Mesendoderm (in vitro differentiated cells): ENCODE results near the gene OPCML.

Experiments
- DNase-seq: peaks from one replicate; pipeline ENCODE4 v3.0.0; 2013
- H2AK5ac ChIP-seq: 2 replicates; pipeline ENCODE4 v1.6.1; 2013; ENCODE audit warnings: low read length, inconsistent platforms
- H2BK120ac ChIP-seq: 2 replicates; pipeline ENCODE4 v1.6.1; 2013; ENCODE audit warnings: low read depth, mild to moderate bottlenecking, low read length, moderate library complexity, mixed read lengths
- H2BK15ac ChIP-seq: replicated peaks from 2 replicates; pipeline ENCODE4 v1.6.1; 2013; ENCODE audit warnings: low read depth, mild to moderate bottlenecking, moderate library complexity
- H2BK5ac ChIP-seq: 2 replicates; pipeline ENCODE4 v1.6.1; 2013; ENCODE audit warnings: low read length, inconsistent platforms
- H3K18ac ChIP-seq: 2 replicates; pipeline ENCODE4 v1.6.1; 2013; ENCODE audit warnings: mild to moderate bottlenecking, low read length, mixed read lengths
- H3K23ac ChIP-seq: one replicate; pipeline ENCODE4 v1.6.1; 2013; ENCODE audit warnings: low read length
- H3K27ac ChIP-seq: 2 replicates; pipeline ENCODE4 v1.5.1; 2013; ENCODE audit warnings: low read depth, mild to moderate bottlenecking, inconsistent platforms, low read length, moderate library complexity
- H3K27me3 ChIP-seq: 2 replicates; pipeline ENCODE4 v1.6.1; 2013; ENCODE audit warnings: low read length, control low read depth, mild to moderate bottlenecking, inconsistent platforms; ENCODE audit not compliant: insufficient read depth, poor library complexity
- H3K36me3 ChIP-seq: 2 replicates; pipeline ENCODE4 v1.6.1; 2013; ENCODE audit warnings: low read length, inconsistent platforms; ENCODE audit not compliant: control insufficient read depth, insufficient read depth
- H3K4ac ChIP-seq: one replicate; pipeline ENCODE4 v1.6.1; 2013; ENCODE audit warnings: low read depth, mild to moderate bottlenecking, low read length, moderate library complexity
- H3K4me1 ChIP-seq: 2 replicates; pipeline ENCODE4 v1.6.1; 2013; ENCODE audit warnings: low read depth, low read length, inconsistent platforms; ENCODE audit not compliant: control insufficient read depth
- H3K4me2 ChIP-seq: 2 replicates; pipeline ENCODE4 v1.6.1; 2013; ENCODE audit warnings: low read length
- H3K4me3 ChIP-seq: 2 replicates; pipeline ENCODE4 v1.5.1; 2013; ENCODE audit warnings: mild to moderate bottlenecking, low read length
- H3K56ac ChIP-seq: one replicate; pipeline ENCODE4 v1.6.1; 2013; ENCODE audit warnings: low read length
- H3K79me1 ChIP-seq: 2 replicates; pipeline ENCODE4 v1.6.1; 2013; ENCODE audit warnings: low read length, inconsistent platforms
- H3K79me2 ChIP-seq: 2 replicates; pipeline ENCODE4 v1.6.1; 2013; ENCODE audit warnings: mild to moderate bottlenecking, low read length; ENCODE audit not compliant: control insufficient read depth, insufficient read depth
- H3K9ac ChIP-seq: 2 replicates; pipeline ENCODE4 v1.6.1; 2013; ENCODE audit warnings: low read length, inconsistent platforms
- H4K5ac ChIP-seq: one replicate; pipeline ENCODE4 v1.6.1; 2013; ENCODE audit warnings: low read length
- H4K8ac ChIP-seq: one replicate; pipeline ENCODE4 v1.6.1; 2013; ENCODE audit warnings: low read depth, mild to moderate bottlenecking, control low read depth, low read length, moderate library complexity
- WGBS: extraction: QIAGEN DNeasy Blood & Tissue Kit; methylation state at CpG from one replicate; pipeline ENCODE4 v1.1.7; 2013; ENCODE audit warnings: low lambda C conversion rate, missing lambda C conversion rate; ENCODE audit not compliant: insufficient coverage; ENCODE audit errors: extremely low coverage; 5-methylcytosine and 5-hydroxymethylcytosine counted together

The OPCML gene

GRCh38 chr11:133180201-133180600 is 352.1 kb downstream of the OPCML start:
- H3K27ac ChIP-seq = no peak overlapping the region
- H2BK120ac ChIP-seq = no peak overlapping the region
- no peak overlapping the region for H2AK5ac ChIP-seq
- no peaks in the 10 kb centered on the region for H3K4me1 ChIP-seq
- H3K79me1 ChIP-seq = no peaks in the 10 kb centered on the region
- H3K9ac ChIP-seq = no peak overlapping the region
- H3K79me2 ChIP-seq = no peaks in the 10 kb centered on the region
- H4K5ac ChIP-seq = no peak overlapping the region
- H3K18ac ChIP-seq = no peak overlapping the region
- no peak overlapping the region for H2BK15ac ChIP-seq
- H3K56ac ChIP-seq = no peak overlapping the region
- no peak overlapping the region for H3K4me2 ChIP-seq
- H3K4me3 ChIP-seq = no peak overlapping the region
- no peak overlapping the region for H2BK5ac ChIP-seq
- no CpG with 5 or more reads among the region's 7 CpGs for WGBS
- H3K36me3 ChIP-seq = no peaks in the 10 kb centered on the region
- DNase-seq = no peak
- H3K27me3 ChIP-seq = no peaks in the 10 kb centered on the region
- H3K4ac ChIP-seq = no peak overlapping the region
- H4K8ac ChIP-seq = no peak overlapping the region
- H3K23ac ChIP-seq = no peak overlapping the region

- Histone ChIP-seq H2BK15ac (no peak overlapping the region), H2AK5ac (no peak overlapping the region), H4K8ac (no peak overlapping the region), H3K79me1 (no peaks in the 10 kb centered on the region), H3K4me2 (no peak overlapping the region), H3K79me2 (no peaks in the 10 kb centered on the region), H3K27ac (no peak overlapping the region), H2BK5ac (no peak overlapping the region), H3K4me3 (no peak overlapping the region), H3K23ac (no peak overlapping the region), H3K27me3 (no peaks in the 10 kb centered on the region), H3K56ac (no peak overlapping the region), H3K4me1 (no peaks in the 10 kb centered on the region), H4K5ac (no peak overlapping the region), H3K36me3 (no peaks in the 10 kb centered on the region), H2BK120ac (no peak overlapping the region), H3K18ac (no peak overlapping the region), H3K4ac (no peak overlapping the region), H3K9ac (no peak overlapping the region)
- no peak for DNase-seq
- WGBS = no CpG with 5 or more reads among the region's 4 CpGs
Observed at GRCh38 chr11:133176748-133177147, 355.6 kb downstream of the OPCML start.

- Histone ChIP-seq H3K4me1 (no peaks in the 10 kb centered on the region), H3K4me3 (no peak overlapping the region), H3K4ac (no peak overlapping the region), H3K23ac (no peak overlapping the region), H3K36me3 (no peaks in the 10 kb centered on the region), H3K18ac (no peak overlapping the region), H2BK15ac (no peak overlapping the region), H3K79me2 (no peaks in the 10 kb centered on the region), H3K9ac (no peak overlapping the region), H3K27me3 (no peaks in the 10 kb centered on the region), H4K5ac (no peak overlapping the region), H3K27ac (no peak overlapping the region), H2BK120ac (no peak overlapping the region), H3K4me2 (no peak overlapping the region), H3K79me1 (no peaks in the 10 kb centered on the region), H4K8ac (no peak overlapping the region), H2BK5ac (no peak overlapping the region), H2AK5ac (no peak overlapping the region), H3K56ac (no peak overlapping the region)
- DNase-seq = no peak
- WGBS = no CpG with 5 or more reads among the region's 2 CpGs
Observed at GRCh38 chr11:133175103-133175502, 357.2 kb downstream of the OPCML start.

- H2AK5ac ChIP-seq = no peak overlapping the region
- no peak overlapping the region for H2BK120ac ChIP-seq
- no peaks in the 10 kb centered on the region for H3K36me3 ChIP-seq
- H3K79me2 ChIP-seq = no peaks in the 10 kb centered on the region
- no peak overlapping the region for H2BK15ac ChIP-seq
- H3K4me1 ChIP-seq = no peaks in the 10 kb centered on the region
- no peaks in the 10 kb centered on the region for H3K27me3 ChIP-seq
- H3K4me2 ChIP-seq = no peak overlapping the region
- no peak for DNase-seq
- WGBS = no CpG with 5 or more reads among the region's 16 CpGs
- H4K5ac ChIP-seq = no peak overlapping the region
- no peak overlapping the region for H3K9ac ChIP-seq
- H4K8ac ChIP-seq = no peak overlapping the region
- no peak overlapping the region for H3K56ac ChIP-seq
- H3K18ac ChIP-seq = no peak overlapping the region
- H3K4me3 ChIP-seq = no peak overlapping the region
- no peaks in the 10 kb centered on the region for H3K79me1 ChIP-seq
- H2BK5ac ChIP-seq = no peak overlapping the region
- no peak overlapping the region for H3K27ac ChIP-seq
- H3K4ac ChIP-seq = no peak overlapping the region
- H3K23ac ChIP-seq = no peak overlapping the region
Observed at GRCh38 chr11:133173810-133174412, 358.4 kb downstream of the OPCML start.

- Histone ChIP-seq H3K27me3 (no peaks in the 10 kb centered on the region), H2BK120ac (no peak overlapping the region), H3K4ac (no peak overlapping the region), H3K4me3 (no peak overlapping the region), H3K4me2 (no peak overlapping the region), H3K56ac (no peak overlapping the region), H2BK15ac (no peak overlapping the region), H3K79me2 (no peaks in the 10 kb centered on the region), H3K79me1 (no peaks in the 10 kb centered on the region), H3K18ac (no peak overlapping the region), H3K4me1 (no peaks in the 10 kb centered on the region), H3K27ac (no peak overlapping the region), H4K5ac (no peak overlapping the region), H3K36me3 (no peaks in the 10 kb centered on the region), H4K8ac (no peak overlapping the region), H2BK5ac (no peak overlapping the region), H3K9ac (no peak overlapping the region), H3K23ac (no peak overlapping the region), H2AK5ac (no peak overlapping the region)
- WGBS = no CpG with 5 or more reads among the region's 5 CpGs
- no peak for DNase-seq
Observed at GRCh38 chr11:133172349-133172748, 360.0 kb downstream of the OPCML start.

- H2BK5ac ChIP-seq = no peak overlapping the region
- H3K4ac ChIP-seq = no peak overlapping the region
- H3K79me1 ChIP-seq = no peaks in the 10 kb centered on the region
- no peak overlapping the region for H4K8ac ChIP-seq
- no peaks in the 10 kb centered on the region for H3K27me3 ChIP-seq
- H3K36me3 ChIP-seq = no peaks in the 10 kb centered on the region
- H3K4me3 ChIP-seq = no peak overlapping the region
- no peak overlapping the region for H3K4me2 ChIP-seq
- H2BK15ac ChIP-seq = no peak overlapping the region
- H3K79me2 ChIP-seq = no peaks in the 10 kb centered on the region
- WGBS = no CpG with 5 or more reads among the region's 4 CpGs
- no peak overlapping the region for H3K23ac ChIP-seq
- H3K9ac ChIP-seq = no peak overlapping the region
- no peaks in the 10 kb centered on the region for H3K4me1 ChIP-seq
- no peak overlapping the region for H2BK120ac ChIP-seq
- H3K18ac ChIP-seq = no peak overlapping the region
- no peak overlapping the region for H3K56ac ChIP-seq
- no peak overlapping the region for H2AK5ac ChIP-seq
- no peak for DNase-seq
- no peak overlapping the region for H4K5ac ChIP-seq
- no peak overlapping the region for H3K27ac ChIP-seq
Observed at GRCh38 chr11:133171374-133171773, 360.9 kb downstream of the OPCML start.
